Endodermal cell (in vitro differentiated cells): ENCODE data around the gene USP8. TPM values are rescaled to one million over a fixed set of nuclear protein-coding genes. Genes with fewer than 3 reads are reported as not detected.
"Not testable (repeated sequence)": the region's sequence is repeated elsewhere in the genome, so short reads cannot be mapped to it uniquely, and the experiment has no call there.

Experiments used
- DNase-seq: peaks from one replicate; pipeline ENCODE4 v3.0.0-alpha.2; 2017
- H3K27ac ChIP-seq: 2 replicates; pipeline ENCODE4 v1.5.1; 2013; ENCODE audit warnings: mild to moderate bottlenecking, low read depth, low read length, moderate library complexity
- H3K27me3 ChIP-seq: 2 replicates; pipeline ENCODE4 v1.6.1; 2013; ENCODE audit warnings: mild to moderate bottlenecking, low read length, moderate library complexity; ENCODE audit not compliant: insufficient read depth, control insufficient read depth, poor library complexity, severe bottlenecking
- H3K36me3 ChIP-seq: 2 replicates; pipeline ENCODE4 v1.7.0; 2013; ENCODE audit warnings: mild to moderate bottlenecking, low read length, moderate library complexity; ENCODE audit not compliant: control insufficient read depth, insufficient read depth
- H3K4me1 ChIP-seq: one replicate; pipeline ENCODE4 v1.7.0; 2013; ENCODE audit warnings: low read length; ENCODE audit not compliant: control insufficient read depth, insufficient read depth
- H3K4me3 ChIP-seq: 2 replicates; pipeline ENCODE4 v1.5.1; 2013; ENCODE audit warnings: mild to moderate bottlenecking, low read length, moderate library complexity
- H3K9ac ChIP-seq: 2 replicates; pipeline ENCODE4 v1.6.1; 2013; ENCODE audit warnings: mild to moderate bottlenecking, low read length, moderate library complexity; ENCODE audit not compliant: poor library complexity, severe bottlenecking; ENCODE audit errors: extremely low read depth
- H3K9me3 ChIP-seq: 2 replicates; pipeline ENCODE4 v1.6.1; 2013; ENCODE audit warnings: mild to moderate bottlenecking, low read length, moderate library complexity; ENCODE audit not compliant: control insufficient read depth
- H3K27ac Mint-ChIP-seq: 2 replicates; pipeline ENCODE4 v1.8.0; 2020; ENCODE audit warnings: mixed read lengths
- H3K27me3 Mint-ChIP-seq: 2 replicates; pipeline ENCODE4 v1.8.0; 2021; ENCODE audit warnings: mild to moderate bottlenecking, mixed read lengths; ENCODE audit not compliant: insufficient read depth
- H3K36me3 Mint-ChIP-seq: 2 replicates; pipeline ENCODE4 v1.8.0; 2020; ENCODE audit warnings: low read depth, mixed read lengths
- H3K4me1 Mint-ChIP-seq: 2 replicates; pipeline ENCODE4 v1.8.0; 2020; ENCODE audit warnings: mixed read lengths
- H3K4me3 Mint-ChIP-seq: 2 replicates; pipeline ENCODE4 v1.8.0; 2020; ENCODE audit warnings: mild to moderate bottlenecking, moderate library complexity, mixed read lengths
- H3K9me3 Mint-ChIP-seq: 2 replicates; pipeline ENCODE4 v1.8.0; 2020; ENCODE audit warnings: mild to moderate bottlenecking, mixed read lengths
- CTCF ChIP-seq: fragments of 200-600 bp; sonication (generic); conservative IDR thresholded peaks from 2 replicates; pipeline ENCODE4 v1.5.0; 2021; ENCODE audit warnings: antibody characterized with exemption, mild to moderate bottlenecking
- WGBS, 2 experiments: methylation state at CpG; one replicate each; pipeline versions ENCODE4 v1.1.5 to v1.1.7; 2013; ENCODE audit warnings: missing lambda C conversion rate in 2 of 2, mixed read lengths in 1 of 2; ENCODE audit not compliant: insufficient coverage in 1 of 2, insufficient read length in 1 of 2; 5-methylcytosine and 5-hydroxymethylcytosine counted together
- total RNA-seq, 2 donors: library from RNA; stranded (reverse); fragmentation: NEBNext Ultra II Directional in 1 of 2; extraction: Animal tissue kit (Norgen Biotek cat#: 25700) in 1 of 2; gene quantifications; 2 replicates in 1 of 2; 3 replicates in 1 of 2; pipeline ENCODE4 v1.2.1, GENCODE V29; 2021

The USP8 gene
- total RNA-seq, 2 donors from 2014 or later, result 71.1 to 74.3 TPM

- H3K27ac ChIP-seq, H3K27me3 ChIP-seq, H3K27ac Mint-ChIP-seq, H3K4me1 ChIP-seq, H3K36me3 Mint-ChIP-seq, H3K9ac ChIP-seq, H3K4me1 Mint-ChIP-seq, H3K27me3 Mint-ChIP-seq, H3K4me3 Mint-ChIP-seq, DNase-seq, H3K9me3 ChIP-seq, H3K36me3 ChIP-seq, H3K9me3 Mint-ChIP-seq, H3K4me3 ChIP-seq: not testable (repeated sequence)
- WGBS, 2 experiments, result 88 to 90% methylated on average over 2 to 4 of the region's 4 CpGs
Observed at GRCh38 chr15:50391561-50391960, 32.6 kb upstream of the USP8 start.

GRCh38 chr15:50411870-50412269, 12.3 kb upstream of the USP8 start:
- WGBS, 2 experiments, result 98 to 100% methylated on average over 1 to 2 of the region's 2 CpGs
- H3K4me3 Mint-ChIP-seq, result no peak overlapping the region
- Histone ChIP-seq H3K4me1 (no peaks in the 10 kb centered on the region), H3K4me3 (no peak overlapping the region), H3K9me3 (no peaks in the 10 kb centered on the region), H3K9ac (no peak overlapping the region), H3K27ac (no peak overlapping the region), H3K36me3 (no peaks in the 10 kb centered on the region), H3K27me3 (peaks cover 11% of the 10 kb centered on the region)
- H3K9me3 Mint-ChIP-seq, result no peaks in the 10 kb centered on the region
- DNase-seq, result no peak
- no peak overlapping the region for H3K27ac Mint-ChIP-seq
- H3K36me3 Mint-ChIP-seq, result no peaks in the 10 kb centered on the region
- no peaks in the 10 kb centered on the region for H3K4me1 Mint-ChIP-seq
- H3K27me3 Mint-ChIP-seq, result no peaks in the 10 kb centered on the region
- no peak for TF ChIP-seq CTCF

- H3K9me3 ChIP-seq, result no peaks in the 10 kb centered on the region
- H3K4me3 ChIP-seq, result no peak overlapping the region
- Mint-ChIP-seq H3K9me3 (no peaks in the 10 kb centered on the region), H3K36me3 (no peaks in the 10 kb centered on the region), H3K27me3 (no peaks in the 10 kb centered on the region), H3K4me1 (no peaks in the 10 kb centered on the region), H3K4me3 (no peak overlapping the region), H3K27ac (no peak overlapping the region)
- no peak for TF ChIP-seq CTCF
- H3K9ac ChIP-seq, result no peak overlapping the region
- H3K27ac ChIP-seq, result no peak overlapping the region
- H3K27me3 ChIP-seq, result peaks cover 3% of the 10 kb centered on the region
- DNase-seq, result no peak
- no peaks in the 10 kb centered on the region for H3K4me1 ChIP-seq
- 70 to 100% methylated on average over 1 to 2 of the region's 2 CpGs for WGBS, 2 experiments
- H3K36me3 ChIP-seq, result no peaks in the 10 kb centered on the region
Observed at GRCh38 chr15:50414624-50415023, 9.6 kb upstream of the USP8 start.

- Mint-ChIP-seq H3K27me3 (no peaks in the 10 kb centered on the region), H3K4me1 (no peaks in the 10 kb centered on the region), H3K27ac (no peak overlapping the region), H3K4me3 (no peak overlapping the region), H3K9me3 (no peaks in the 10 kb centered on the region), H3K36me3 (no peaks in the 10 kb centered on the region)
- Histone ChIP-seq H3K27ac (no peak overlapping the region), H3K4me1 (no peaks in the 10 kb centered on the region), H3K27me3 (no peaks in the 10 kb centered on the region), H3K4me3 (no peak overlapping the region), H3K9me3 (no peaks in the 10 kb centered on the region), H3K36me3 (no peaks in the 10 kb centered on the region), H3K9ac (no peak overlapping the region)
- TF ChIP-seq CTCF, result no peak
- WGBS, 2 experiments, result 92% methylated on average over 3 of the region's 3 CpGs; no CpG with 5 or more reads in 1 of the 2 experiments
- peak; percentile 53 for DNase-seq
Observed at GRCh38 chr15:50415752-50416404, 8.3 kb upstream of the USP8 start.
